WERI-Rb-1 (cell line): ENCODE data around the gene CCDC68.

Experiments
- DNase-seq: peaks from one replicate; pipeline ENCODE4 v3.0.0-alpha.2; 2020
- H3K27ac ChIP-seq: fragments of 250-450 bp; sonication (Bioruptor Pico); 2 replicates; pipeline ENCODE4 v1.5.1; 2020; ENCODE audit warnings: mild to moderate bottlenecking, moderate library complexity
- H3K27me3 ChIP-seq: fragments of 250-450 bp; sonication (Bioruptor Pico); 2 replicates; pipeline ENCODE4 v1.5.1; 2021; ENCODE audit warnings: mild to moderate bottlenecking, low read depth, moderate library complexity; ENCODE audit not compliant: insufficient read depth, severe bottlenecking
- H3K36me3 ChIP-seq: fragments of 250-450 bp; sonication (Bioruptor Pico); 2 replicates; pipeline ENCODE4 v1.5.1; 2020; ENCODE audit warnings: mild to moderate bottlenecking, moderate library complexity
- H3K4me3 ChIP-seq: 2 replicates; pipeline ENCODE4 v1.5.1; 2011; ENCODE audit warnings: low read depth, mild to moderate bottlenecking, control low read depth, low read length
- H3K9me3 ChIP-seq: fragments of 250-450 bp; sonication (Bioruptor Pico); 2 replicates; pipeline ENCODE4 v1.5.1; 2021; ENCODE audit warnings: mild to moderate bottlenecking, moderate library complexity; ENCODE audit not compliant: severe bottlenecking
- CTCF ChIP-seq: IDR thresholded peaks from 2 replicates; pipeline ENCODE4 v1.5.1; 2011; ENCODE audit warnings: low read depth, mild to moderate bottlenecking, control low read depth, inconsistent platforms, low read length

The CCDC68 gene

GRCh38 chr18:54939361-54939917, 19.8 kb downstream of the CCDC68 start:
- TF ChIP-seq CTCF, result no peak
- Histone ChIP-seq H3K36me3 (no peaks in the 10 kb centered on the region), H3K27me3 (peaks cover 71% of the 10 kb centered on the region), H3K27ac (no peak overlapping the region), H3K9me3 (no peaks in the 10 kb centered on the region), H3K4me3 (no peak overlapping the region)
- no peak for DNase-seq

- Histone ChIP-seq H3K27ac (no peak overlapping the region), H3K4me3 (no peak overlapping the region), H3K36me3 (no peaks in the 10 kb centered on the region), H3K9me3 (no peaks in the 10 kb centered on the region), H3K27me3 (peaks cover 75% of the 10 kb centered on the region)
- DNase-seq, result no peak
- TF ChIP-seq CTCF, result no peak
Observed at GRCh38 chr18:54938506-54938905, 20.8 kb downstream of the CCDC68 start.

GRCh38 chr18:54932472-54932871, 26.8 kb downstream of the CCDC68 start:
- H3K27me3 ChIP-seq, result peaks cover 85% of the 10 kb centered on the region
- no peak overlapping the region for H3K27ac ChIP-seq
- DNase-seq, result no peak
- no peak for TF ChIP-seq CTCF
- no peaks in the 10 kb centered on the region for H3K9me3 ChIP-seq
- H3K4me3 ChIP-seq, result no peak overlapping the region
- no peaks in the 10 kb centered on the region for H3K36me3 ChIP-seq

- Histone ChIP-seq H3K9me3 (no peaks in the 10 kb centered on the region), H3K36me3 (no peaks in the 10 kb centered on the region), H3K27ac (no peak overlapping the region), H3K27me3 (peaks cover 85% of the 10 kb centered on the region), H3K4me3 (no peak overlapping the region)
- DNase-seq, result no peak
- TF ChIP-seq CTCF, result no peak
Observed at GRCh38 chr18:54931152-54931551, 28.1 kb downstream of the CCDC68 start.

- Histone ChIP-seq H3K4me3 (no peak overlapping the region), H3K27ac (no peak overlapping the region), H3K36me3 (no peaks in the 10 kb centered on the region), H3K27me3 (peaks cover 93% of the 10 kb centered on the region), H3K9me3 (no peaks in the 10 kb centered on the region)
- DNase-seq, result no peak
- TF ChIP-seq CTCF, result no peak
Observed at GRCh38 chr18:54928236-54928635, 31.0 kb downstream of the CCDC68 start.
